ENCODE data around the gene TPP1. TPM values are rescaled to one million over a fixed set of nuclear protein-coding genes. Genes with fewer than 3 reads are reported as not detected.

TPP1 gene
- total RNA-seq, 6 experiments from 2014 or later: 50.1 to 61.7 (median 54.1) TPM

DNA sequence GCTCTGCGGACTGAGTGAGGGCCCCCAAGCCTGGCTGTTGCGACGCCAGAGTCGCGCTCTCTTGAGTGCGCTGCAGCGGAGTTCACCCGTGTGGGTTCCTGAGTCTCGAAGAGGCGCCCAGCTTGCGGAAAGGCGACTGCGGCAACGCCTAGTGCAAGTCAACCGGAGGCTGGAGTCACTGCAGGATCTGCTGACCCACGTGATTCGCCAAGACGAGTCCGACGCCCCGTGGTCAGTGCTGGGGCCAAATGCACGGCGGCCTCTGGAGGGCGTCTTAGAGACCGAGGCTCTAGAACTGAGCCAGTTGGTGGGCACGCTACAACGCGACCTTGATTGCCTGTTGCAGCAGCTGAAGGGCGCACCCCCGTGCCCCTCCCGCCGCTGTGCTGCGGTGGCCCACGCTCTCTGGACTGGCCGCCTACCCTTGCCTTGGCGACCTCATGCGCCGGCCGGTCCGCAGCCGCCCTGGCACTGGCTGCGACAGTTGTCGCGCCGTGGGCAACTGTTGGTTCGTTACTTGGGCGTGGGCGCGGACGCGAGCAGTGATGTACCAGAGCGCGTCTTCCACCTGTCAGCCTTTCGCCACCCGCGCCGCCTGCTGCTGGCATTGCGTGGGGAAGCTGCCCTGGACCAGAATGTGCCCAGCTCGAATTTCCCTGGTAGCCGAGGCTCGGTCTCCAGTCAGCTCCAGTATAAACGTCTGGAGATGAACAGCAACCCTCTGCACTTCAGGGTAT is 48.4 kb downstream of the TPP1 start:
- no peak for DNase-seq
- Mint-ChIP-seq H3K4me3 (no peak overlapping the region), H3K36me3 (ENCODE audit: low read depth) (no peaks in the 10 kb centered on the region), H3K9me3 (no peaks in the 10 kb centered on the region), H3K27ac (no peak overlapping the region), H3K4me1 (ENCODE audit: low read depth) (peaks cover 32% of the 10 kb centered on the region), H3K27me3 (ENCODE audit: insufficient read depth) (no peaks in the 10 kb centered on the region)
- TF ChIP-seq, protein P1, sequence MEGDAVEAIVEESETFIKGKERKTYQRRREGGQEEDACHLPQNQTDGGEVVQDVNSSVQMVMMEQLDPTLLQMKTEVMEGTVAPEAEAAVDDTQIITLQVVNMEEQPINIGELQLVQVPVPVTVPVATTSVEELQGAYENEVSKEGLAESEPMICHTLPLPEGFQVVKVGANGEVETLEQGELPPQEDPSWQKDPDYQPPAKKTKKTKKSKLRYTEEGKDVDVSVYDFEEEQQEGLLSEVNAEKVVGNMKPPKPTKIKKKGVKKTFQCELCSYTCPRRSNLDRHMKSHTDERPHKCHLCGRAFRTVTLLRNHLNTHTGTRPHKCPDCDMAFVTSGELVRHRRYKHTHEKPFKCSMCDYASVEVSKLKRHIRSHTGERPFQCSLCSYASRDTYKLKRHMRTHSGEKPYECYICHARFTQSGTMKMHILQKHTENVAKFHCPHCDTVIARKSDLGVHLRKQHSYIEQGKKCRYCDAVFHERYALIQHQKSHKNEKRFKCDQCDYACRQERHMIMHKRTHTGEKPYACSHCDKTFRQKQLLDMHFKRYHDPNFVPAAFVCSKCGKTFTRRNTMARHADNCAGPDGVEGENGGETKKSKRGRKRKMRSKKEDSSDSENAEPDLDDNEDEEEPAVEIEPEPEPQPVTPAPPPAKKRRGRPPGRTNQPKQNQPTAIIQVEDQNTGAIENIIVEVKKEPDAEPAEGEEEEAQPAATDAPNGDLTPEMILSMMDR (IDR thresholded peaks at IDR 0.05): no peak

DNA sequence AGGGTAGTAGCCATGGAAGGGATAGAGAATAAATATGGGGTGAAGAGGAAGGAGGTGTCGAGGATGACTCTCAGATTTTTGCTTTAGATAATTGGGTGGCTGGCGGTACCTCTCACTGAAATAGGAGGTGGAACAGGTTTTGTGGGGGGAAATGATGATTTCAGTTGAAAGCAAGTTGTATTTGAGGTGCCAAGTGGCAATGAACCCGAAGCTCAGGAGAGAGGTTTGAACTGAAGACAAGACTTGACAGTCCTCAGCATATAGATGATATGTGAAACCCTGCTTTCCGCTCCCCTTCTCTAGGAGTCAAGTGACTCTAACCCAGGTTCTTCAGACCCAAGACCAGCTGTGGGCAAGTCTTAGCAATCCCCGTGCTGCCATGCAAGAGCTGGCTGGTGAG is 49.5 kb downstream of the TPP1 start:
- Mint-ChIP-seq H3K27me3 (ENCODE audit: insufficient read depth) (no peaks in the 10 kb centered on the region; the same call in 1 of the 2 replicates), H3K9me3 (no peaks in the 10 kb centered on the region), H3K4me3 (no peak overlapping the region), H3K4me1 (ENCODE audit: low read depth) (peaks cover 27% of the 10 kb centered on the region), H3K36me3 (ENCODE audit: low read depth) (no peaks in the 10 kb centered on the region; the same call in 1 of the 2 replicates), H3K27ac (no peak overlapping the region)
- DNase-seq: no peak
- TF ChIP-seq, protein P1 (IDR thresholded peaks at IDR 0.05): no peak

DNA sequence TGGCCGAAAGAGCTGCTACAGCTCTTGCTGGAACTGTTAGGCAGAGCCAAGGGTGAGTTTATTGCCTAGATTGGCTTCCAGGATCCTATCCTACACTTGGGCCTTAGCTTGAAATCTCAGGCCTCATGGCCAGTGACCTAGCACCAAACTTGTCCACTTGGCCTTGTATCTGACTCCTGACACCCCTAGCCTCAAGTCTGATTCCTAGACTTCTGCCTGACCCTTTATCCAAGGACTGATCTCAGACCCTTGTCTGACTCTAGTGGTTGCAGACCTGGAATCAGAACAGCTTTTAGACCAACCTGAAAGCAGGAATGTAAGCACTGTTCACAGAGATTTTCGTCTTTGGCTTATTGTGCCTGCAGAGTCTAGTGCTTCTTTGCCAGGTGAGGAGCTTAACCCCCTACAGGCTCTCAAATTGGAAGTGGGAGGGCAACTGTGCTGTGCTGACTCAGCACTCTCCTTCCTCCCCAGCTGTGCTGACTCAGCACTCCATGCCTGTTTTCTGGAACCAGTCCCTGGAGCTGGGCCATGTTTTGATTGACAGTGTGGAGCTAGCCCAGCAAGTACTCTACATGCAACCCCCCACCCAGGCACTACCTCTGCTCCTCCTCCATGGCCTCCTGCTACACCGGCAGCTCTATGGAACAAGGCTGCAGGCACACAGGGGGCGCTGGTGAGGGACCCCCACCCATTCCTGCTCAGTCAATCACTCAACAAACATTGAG is 50.9 kb downstream of the TPP1 start:
- no peak overlapping the region for H3K4me3 Mint-ChIP-seq
- H3K27me3 Mint-ChIP-seq (ENCODE audit: insufficient read depth): no peaks in the 10 kb centered on the region; the same call in 1 of the 2 replicates
- H3K36me3 Mint-ChIP-seq (ENCODE audit: low read depth): no peaks in the 10 kb centered on the region; the same call in 1 of the 2 replicates
- peaks cover 27% of the 10 kb centered on the region for H3K4me1 Mint-ChIP-seq (ENCODE audit: low read depth)
- peak; percentile 18 for DNase-seq
- TF ChIP-seq, protein P1 (IDR thresholded peaks at IDR 0.05): peak; percentile 27; the same call in 1 of the 2 replicates
- H3K9me3 Mint-ChIP-seq: no peaks in the 10 kb centered on the region
- no peak overlapping the region for H3K27ac Mint-ChIP-seq

DNA sequence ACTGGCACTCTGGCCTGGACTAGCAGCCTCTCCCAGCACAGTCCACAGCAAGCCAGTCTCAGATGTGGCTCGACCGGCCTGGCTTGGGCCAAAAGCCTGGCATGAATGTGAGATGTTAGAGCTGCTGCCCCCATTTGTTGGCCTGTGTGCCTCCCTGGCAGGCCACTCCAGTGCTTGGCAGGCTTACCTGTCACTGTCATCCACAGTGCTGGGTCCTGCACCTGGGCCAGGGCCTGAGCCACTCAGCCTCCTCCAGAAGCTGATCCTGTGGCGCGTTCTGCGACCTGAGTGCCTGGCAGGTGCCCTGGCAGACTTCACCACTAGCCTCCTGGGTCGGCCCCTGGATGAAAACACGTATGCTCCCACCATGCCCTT is 51.9 kb downstream of the TPP1 start:
- TF ChIP-seq, protein P1 (IDR thresholded peaks at IDR 0.05): no peak
- Mint-ChIP-seq H3K9me3 (no peaks in the 10 kb centered on the region), H3K27me3 (ENCODE audit: insufficient read depth) (no peaks in the 10 kb centered on the region; the same call in none of the 2 replicates), H3K4me1 (ENCODE audit: low read depth) (peaks cover 27% of the 10 kb centered on the region), H3K27ac (no peak overlapping the region), H3K36me3 (ENCODE audit: low read depth) (no peaks in the 10 kb centered on the region; the same call in 1 of the 2 replicates), H3K4me3 (no peak overlapping the region)
- DNase-seq: no peak

DNA sequence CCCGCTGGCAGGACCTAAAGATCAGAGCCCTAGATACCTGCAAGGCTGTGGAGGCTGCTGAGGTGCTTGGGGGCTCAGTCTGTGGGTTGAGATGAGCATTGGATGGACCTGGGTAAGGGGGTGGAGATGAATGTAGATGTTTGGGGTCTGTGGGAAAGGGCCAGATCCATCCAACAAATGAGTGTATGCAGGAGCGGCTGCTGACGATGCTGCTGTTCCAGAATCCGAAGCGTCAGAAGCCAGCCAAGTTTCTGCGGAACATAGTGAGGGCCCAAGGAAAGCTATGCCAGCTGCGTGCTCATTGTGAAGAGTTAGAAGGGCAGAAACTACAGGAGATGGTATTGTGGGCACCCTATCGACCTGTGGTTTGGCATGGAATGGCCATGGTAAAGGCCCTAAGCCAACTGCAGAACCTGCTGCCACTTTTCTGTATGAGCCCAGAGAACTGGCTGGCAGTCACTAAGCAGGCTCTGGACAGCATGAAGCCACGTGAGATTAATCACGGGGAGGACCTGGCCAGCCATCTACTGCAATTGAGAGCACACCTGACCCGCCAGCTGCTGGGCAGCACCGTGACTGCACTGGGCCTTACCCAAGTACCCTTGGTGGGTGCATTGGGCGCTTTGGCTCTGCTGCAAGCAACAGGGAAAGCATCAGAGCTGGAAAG is 52.4 kb downstream of the TPP1 start:
- Mint-ChIP-seq H3K27me3 (ENCODE audit: insufficient read depth) (no peaks in the 10 kb centered on the region; the same call in none of the 2 replicates), H3K4me3 (no peak overlapping the region), H3K36me3 (ENCODE audit: low read depth) (no peaks in the 10 kb centered on the region; the same call in 1 of the 2 replicates), H3K27ac (no peak overlapping the region), H3K4me1 (ENCODE audit: low read depth) (peaks cover 21% of the 10 kb centered on the region), H3K9me3 (no peaks in the 10 kb centered on the region)
- no peak for DNase-seq
- TF ChIP-seq, protein P1 (IDR thresholded peaks at IDR 0.05): no peak
